Measurements from ENCODE around the gene WDR77.

GRCh38 chr1:111446967-111447892 lies 1.8 kb downstream of the WDR77 start:
- TF ChIP-seq USF1 (CRISPR knock-in tag; IDR thresholded peaks at IDR 0.05) (no peak), CTCF (IDR thresholded peaks at IDR 0.05) (no peak)

Data from WTC11 (cell line).